Retinal pigment epithelial cell (primary cell): ENCODE measurements around the gene MSL3.

Source experiments
- DNase-seq: peaks from one replicate; pipeline ENCODE4 v3.0.0-alpha.2; 2010; ENCODE audit warnings: low read depth
- H3K4me3 ChIP-seq: 2 replicates; pipeline ENCODE4 v1.5.1; 2011; ENCODE audit warnings: mild to moderate bottlenecking, low read length, control low read depth, moderate library complexity
- TF ChIP-seq, protein P1 (sequence below): conservative IDR thresholded peaks from 2 replicates; pipeline ENCODE4 v1.5.1; 2011; ENCODE audit warnings: low read depth, low read length, control low read depth, inconsistent platforms

Gene MSL3

DNA sequence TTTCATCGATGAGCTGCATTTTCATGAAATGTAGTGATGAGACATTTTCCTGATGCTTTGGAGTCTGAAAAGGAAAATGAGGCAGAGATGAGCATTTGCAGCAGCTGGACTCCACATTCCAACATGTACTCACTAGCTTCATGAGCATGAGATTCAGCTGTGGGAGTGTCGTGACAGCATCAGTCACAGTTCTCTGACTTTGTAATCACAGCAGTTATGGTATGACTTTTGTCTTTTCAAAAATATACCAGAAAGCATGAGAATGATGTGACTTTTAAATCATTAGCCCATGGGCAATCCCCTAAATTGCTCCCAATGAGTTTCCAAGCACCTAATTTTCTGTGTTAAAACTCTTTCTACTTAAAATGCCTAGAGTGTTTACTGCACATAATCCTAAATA lies 18.3 kb upstream of the MSL3 start:
- no peak overlapping the region for H3K4me3 ChIP-seq
- DNase-seq = no peak
- TF ChIP-seq, protein P1, sequence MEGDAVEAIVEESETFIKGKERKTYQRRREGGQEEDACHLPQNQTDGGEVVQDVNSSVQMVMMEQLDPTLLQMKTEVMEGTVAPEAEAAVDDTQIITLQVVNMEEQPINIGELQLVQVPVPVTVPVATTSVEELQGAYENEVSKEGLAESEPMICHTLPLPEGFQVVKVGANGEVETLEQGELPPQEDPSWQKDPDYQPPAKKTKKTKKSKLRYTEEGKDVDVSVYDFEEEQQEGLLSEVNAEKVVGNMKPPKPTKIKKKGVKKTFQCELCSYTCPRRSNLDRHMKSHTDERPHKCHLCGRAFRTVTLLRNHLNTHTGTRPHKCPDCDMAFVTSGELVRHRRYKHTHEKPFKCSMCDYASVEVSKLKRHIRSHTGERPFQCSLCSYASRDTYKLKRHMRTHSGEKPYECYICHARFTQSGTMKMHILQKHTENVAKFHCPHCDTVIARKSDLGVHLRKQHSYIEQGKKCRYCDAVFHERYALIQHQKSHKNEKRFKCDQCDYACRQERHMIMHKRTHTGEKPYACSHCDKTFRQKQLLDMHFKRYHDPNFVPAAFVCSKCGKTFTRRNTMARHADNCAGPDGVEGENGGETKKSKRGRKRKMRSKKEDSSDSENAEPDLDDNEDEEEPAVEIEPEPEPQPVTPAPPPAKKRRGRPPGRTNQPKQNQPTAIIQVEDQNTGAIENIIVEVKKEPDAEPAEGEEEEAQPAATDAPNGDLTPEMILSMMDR = no peak

GRCh38 chrX:11740794-11741193 lies 17.2 kb upstream of the MSL3 start:
- no peak overlapping the region for H3K4me3 ChIP-seq
- DNase-seq = no peak
- TF ChIP-seq, protein P1 = no peak

- DNase-seq = no peak
- TF ChIP-seq, protein P1 = no peak
- no peak overlapping the region for H3K4me3 ChIP-seq
Observed at GRCh38 chrX:11741574-11741973, 16.5 kb upstream of the MSL3 start.

DNA sequence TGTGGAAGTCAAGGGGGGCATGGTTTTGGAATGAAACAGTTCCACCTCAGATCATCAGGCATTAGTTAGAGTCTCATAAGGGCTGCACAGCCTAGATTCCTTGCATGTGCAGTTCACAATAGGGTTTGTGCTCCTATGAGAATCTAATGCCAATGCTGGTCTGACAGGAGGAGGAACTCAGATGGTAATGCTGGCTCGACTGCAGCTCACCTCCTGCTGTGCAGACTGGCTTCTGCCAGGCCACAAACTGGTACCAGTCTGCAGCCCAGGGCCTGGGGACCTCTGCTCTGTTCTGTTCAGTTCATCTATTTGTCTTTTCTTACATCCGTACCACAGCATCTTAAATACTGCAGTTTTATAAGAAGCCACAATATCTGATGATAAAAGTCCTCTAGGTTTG lies 12.2 kb upstream of the MSL3 start:
- DNase-seq = no peak
- no peak overlapping the region for H3K4me3 ChIP-seq
- TF ChIP-seq, protein P1 = no peak

DNA sequence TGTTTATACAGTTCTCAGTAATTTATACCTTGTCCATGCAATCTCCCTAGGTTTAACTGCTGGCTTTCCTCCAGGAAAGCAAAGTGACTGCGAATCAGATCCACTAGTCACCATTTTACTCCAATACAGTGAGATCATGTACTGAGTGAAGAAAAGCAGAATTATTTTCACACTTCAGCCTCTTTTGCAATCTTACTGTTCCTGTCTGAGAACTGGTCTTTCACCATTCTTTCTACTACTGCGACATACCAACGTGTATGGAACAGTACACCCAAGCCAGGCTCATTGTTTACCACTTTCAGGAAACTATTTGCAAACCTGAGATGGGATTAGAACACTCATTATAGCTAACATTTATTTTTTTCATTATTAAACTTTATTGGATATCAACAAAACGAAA lies 8.0 kb upstream of the MSL3 start:
- TF ChIP-seq, protein P1 = no peak
- H3K4me3 ChIP-seq = no peak overlapping the region
- no peak for DNase-seq

GRCh38 chrX:11750694-11751093 lies 7.3 kb upstream of the MSL3 start:
- no peak for DNase-seq
- TF ChIP-seq, protein P1 = no peak
- no peak overlapping the region for H3K4me3 ChIP-seq

GRCh38 chrX:11751261-11751660 lies 6.8 kb upstream of the MSL3 start:
- no peak overlapping the region for H3K4me3 ChIP-seq
- DNase-seq = no peak
- TF ChIP-seq, protein P1 = no peak
